NCI-H2107 (cell line): ENCODE results near the gene TAMM41.
"Not testable (repeated sequence)": the region's sequence is repeated elsewhere in the genome, so short reads cannot be mapped to it uniquely, and the experiment has no call there.

Experiments
- DNase-seq: peaks from one replicate; lab custom pipeline; 2025; lab: John Stamatoyannopoulos, UW

Gene TAMM41

GRCh38 chr3:11764931-11765363 is 81.7 kb downstream of the TAMM41 start:
- DNase-seq: no peak

- no peak for DNase-seq
Observed at GRCh38 chr3:11759996-11760395, 86.7 kb downstream of the TAMM41 start.

GRCh38 chr3:11757929-11758328 is 88.8 kb downstream of the TAMM41 start:
- no peak for DNase-seq

GRCh38 chr3:11757441-11757875 is 89.2 kb downstream of the TAMM41 start:
- DNase-seq: peak; percentile 46

- DNase-seq: no peak
Observed at GRCh38 chr3:11755276-11755675, 91.4 kb downstream of the TAMM41 start.

GRCh38 chr3:11752254-11752653 is 94.4 kb downstream of the TAMM41 start:
- not testable (repeated sequence) for DNase-seq

- not testable (repeated sequence) for DNase-seq
Observed at GRCh38 chr3:11748306-11748705, 98.4 kb downstream of the TAMM41 start.
